RWPE2 (cell line): Measurements from ENCODE around the gene RAPGEF2.

Experiments used
- ATAC-seq: fragments of 200-7000 bp; cut with Tn5 transposase; 3 replicates; pipeline ENCODE4 v1.9.1; 2021; ENCODE audit warnings: low read depth
- DNase-seq: peaks from one replicate; pipeline ENCODE4 v3.0.0-alpha.2; 2020; ENCODE audit warnings: low spot score
- H3K27ac ChIP-seq: fragments of 450-650 bp; 2 replicates; pipeline ENCODE4 v1.5.1; 2017; ENCODE audit warnings: mild to moderate bottlenecking; ENCODE audit not compliant: poor library complexity, severe bottlenecking
- H3K27me3 ChIP-seq: fragments of 250-450 bp; sonication (Bioruptor Pico); 2 replicates; pipeline ENCODE4 v1.5.1; 2021; ENCODE audit warnings: mild to moderate bottlenecking, moderate library complexity; ENCODE audit not compliant: insufficient read depth, poor library complexity, severe bottlenecking
- H3K36me3 ChIP-seq: fragments of 250-450 bp; sonication (Bioruptor Pico); 2 replicates; pipeline ENCODE4 v1.5.1; 2020; ENCODE audit warnings: low read depth, mild to moderate bottlenecking, moderate library complexity
- H3K4me1 ChIP-seq: fragments of 250-450 bp; sonication (Bioruptor Pico); 2 replicates; pipeline ENCODE4 v1.5.1; 2021; ENCODE audit warnings: mild to moderate bottlenecking, moderate library complexity; ENCODE audit not compliant: insufficient read depth, poor library complexity, severe bottlenecking
- H3K4me3 ChIP-seq: fragments of 250-450 bp; sonication (Bioruptor Pico); 2 replicates; pipeline ENCODE4 v1.5.1; 2021; ENCODE audit warnings: mild to moderate bottlenecking, moderate library complexity; ENCODE audit not compliant: severe bottlenecking
- H3K9me3 ChIP-seq: fragments of 250-450 bp; sonication (Bioruptor Pico); 2 replicates; pipeline ENCODE4 v1.5.1; 2021; ENCODE audit warnings: mild to moderate bottlenecking, moderate library complexity; ENCODE audit not compliant: severe bottlenecking
- TF ChIP-seq, protein P1 (sequence below): fragments of 450-650 bp; IDR thresholded peaks from one replicate; pipeline ENCODE4 v1.5.1; 2017; ENCODE audit warnings: mild to moderate bottlenecking, moderate library complexity; ENCODE audit not compliant: poor library complexity, severe bottlenecking

Gene RAPGEF2

GRCh38 chr4:159141193-159141592, 38.3 kb downstream of the RAPGEF2 start:
- Histone ChIP-seq H3K27ac (no peak overlapping the region), H3K27me3 (no peaks in the 10 kb centered on the region), H3K36me3 (no peaks in the 10 kb centered on the region), H3K9me3 (no peaks in the 10 kb centered on the region), H3K4me3 (no peak overlapping the region), H3K4me1 (peaks cover 9% of the 10 kb centered on the region)
- ATAC-seq (no peak), DNase-seq (no peak)
- TF ChIP-seq, protein P1, sequence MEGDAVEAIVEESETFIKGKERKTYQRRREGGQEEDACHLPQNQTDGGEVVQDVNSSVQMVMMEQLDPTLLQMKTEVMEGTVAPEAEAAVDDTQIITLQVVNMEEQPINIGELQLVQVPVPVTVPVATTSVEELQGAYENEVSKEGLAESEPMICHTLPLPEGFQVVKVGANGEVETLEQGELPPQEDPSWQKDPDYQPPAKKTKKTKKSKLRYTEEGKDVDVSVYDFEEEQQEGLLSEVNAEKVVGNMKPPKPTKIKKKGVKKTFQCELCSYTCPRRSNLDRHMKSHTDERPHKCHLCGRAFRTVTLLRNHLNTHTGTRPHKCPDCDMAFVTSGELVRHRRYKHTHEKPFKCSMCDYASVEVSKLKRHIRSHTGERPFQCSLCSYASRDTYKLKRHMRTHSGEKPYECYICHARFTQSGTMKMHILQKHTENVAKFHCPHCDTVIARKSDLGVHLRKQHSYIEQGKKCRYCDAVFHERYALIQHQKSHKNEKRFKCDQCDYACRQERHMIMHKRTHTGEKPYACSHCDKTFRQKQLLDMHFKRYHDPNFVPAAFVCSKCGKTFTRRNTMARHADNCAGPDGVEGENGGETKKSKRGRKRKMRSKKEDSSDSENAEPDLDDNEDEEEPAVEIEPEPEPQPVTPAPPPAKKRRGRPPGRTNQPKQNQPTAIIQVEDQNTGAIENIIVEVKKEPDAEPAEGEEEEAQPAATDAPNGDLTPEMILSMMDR: no peak

- H3K27me3 ChIP-seq: no peaks in the 10 kb centered on the region
- H3K4me3 ChIP-seq: no peak overlapping the region
- TF ChIP-seq, protein P1: no peak
- DNase-seq (no peak), ATAC-seq (no peak)
- H3K36me3 ChIP-seq: no peaks in the 10 kb centered on the region
- no peak overlapping the region for H3K27ac ChIP-seq
- peaks cover 15% of the 10 kb centered on the region for H3K4me1 ChIP-seq
- no peaks in the 10 kb centered on the region for H3K9me3 ChIP-seq
Measured at GRCh38 chr4:159142241-159142640, 39.4 kb downstream of the RAPGEF2 start.

DNA sequence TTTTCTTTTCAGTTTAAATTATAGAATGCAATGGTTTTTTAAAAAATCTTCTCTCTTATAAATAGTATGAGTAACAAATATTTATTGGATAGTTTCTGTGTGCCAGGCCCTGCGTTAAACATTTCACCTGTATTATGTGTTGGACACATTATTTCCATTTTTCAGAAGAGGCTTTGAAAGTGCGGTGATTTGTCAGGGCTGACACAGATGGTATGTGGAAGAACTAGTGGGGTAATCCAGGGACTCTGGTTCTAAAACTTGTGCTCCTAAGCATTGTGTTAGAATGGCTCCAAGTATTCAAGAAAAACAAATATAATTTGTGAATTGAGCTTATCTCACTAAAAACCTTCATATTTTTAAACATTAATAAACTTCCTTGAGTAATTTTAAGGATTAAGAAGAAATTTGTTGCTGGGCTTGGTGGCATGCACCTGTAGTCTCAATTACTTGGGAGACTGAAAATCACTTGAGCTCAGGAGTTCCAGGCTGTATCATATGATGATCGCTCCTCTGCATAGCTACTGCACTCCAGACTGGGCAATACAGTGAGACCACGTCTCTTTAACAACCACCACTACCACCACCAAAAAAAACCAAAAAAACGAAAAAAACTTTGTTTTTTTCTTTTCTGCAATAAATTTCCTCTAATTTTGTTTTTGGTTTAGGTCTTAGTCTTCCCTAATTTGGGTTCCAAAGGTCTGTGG, 40.0 kb downstream of the RAPGEF2 start:
- no peak overlapping the region for H3K4me3 ChIP-seq
- no peaks in the 10 kb centered on the region for H3K9me3 ChIP-seq
- peaks cover 15% of the 10 kb centered on the region for H3K4me1 ChIP-seq
- TF ChIP-seq, protein P1: no peak
- DNase-seq (no peak), ATAC-seq (no peak)
- no peaks in the 10 kb centered on the region for H3K27me3 ChIP-seq
- H3K36me3 ChIP-seq: no peaks in the 10 kb centered on the region
- no peak overlapping the region for H3K27ac ChIP-seq

- DNase-seq (no peak), ATAC-seq (no peak)
- TF ChIP-seq, protein P1: no peak
- Histone ChIP-seq H3K4me1 (peaks cover 15% of the 10 kb centered on the region), H3K27me3 (no peaks in the 10 kb centered on the region), H3K36me3 (no peaks in the 10 kb centered on the region), H3K9me3 (no peaks in the 10 kb centered on the region), H3K4me3 (no peak overlapping the region), H3K27ac (no peak overlapping the region)
Measured at GRCh38 chr4:159143687-159144086, 40.8 kb downstream of the RAPGEF2 start.

DNA sequence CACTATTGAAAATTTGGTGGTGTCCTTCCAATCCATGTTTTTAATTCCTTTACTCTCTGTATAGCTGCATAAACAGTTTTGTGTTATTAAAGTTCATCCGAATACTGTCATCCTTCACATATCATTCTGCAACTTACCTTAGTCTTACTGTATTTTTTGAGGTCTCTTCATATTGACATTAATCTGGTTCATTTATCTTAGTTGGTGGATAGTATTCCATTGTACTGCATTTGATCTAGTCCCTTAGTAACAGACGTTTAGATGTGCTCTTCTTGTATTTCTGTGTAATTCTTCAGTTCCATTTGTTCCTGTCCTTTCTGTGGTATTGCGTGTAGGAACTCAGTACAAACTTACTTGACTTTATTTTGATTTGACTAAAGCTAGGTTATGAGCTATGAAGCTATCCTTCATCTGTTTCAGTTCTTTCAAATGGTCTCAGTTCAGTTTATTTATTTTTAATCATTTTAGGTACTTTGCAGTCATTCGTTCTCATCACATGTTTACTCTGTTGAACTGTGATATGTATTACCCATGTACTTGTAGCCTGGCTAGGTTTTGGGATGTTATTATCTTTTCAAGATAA, 41.3 kb downstream of the RAPGEF2 start:
- no peak for DNase-seq
- peaks cover 15% of the 10 kb centered on the region for H3K4me1 ChIP-seq
- TF ChIP-seq, protein P1: no peak

More for the DNA sequence above, 41.3 kb downstream of the RAPGEF2 start:
- Histone ChIP-seq H3K27me3 (no peaks in the 10 kb centered on the region), H3K27ac (no peak overlapping the region), H3K9me3 (no peaks in the 10 kb centered on the region), H3K36me3 (no peaks in the 10 kb centered on the region), H3K4me3 (no peak overlapping the region)
- ATAC-seq: no peak
